Adipose tissue (tissue), 3 donors: ENCODE measurements around the gene RCCD1. TPM values are rescaled to one million over a fixed set of nuclear protein-coding genes. Genes with fewer than 3 reads are reported as not detected.
"Not testable (repeated sequence)": the region's sequence is repeated elsewhere in the genome, so short reads cannot be mapped to it uniquely, and the experiment has no call there.

Experiments used
- H3K27ac ChIP-seq: one replicate; pipeline ENCODE4 v1.5.1; 2013; ENCODE audit warnings: low read depth, low read length
- WGBS, 3 donors: extraction: QIAGEN DNeasy Blood & Tissue Kit; methylation state at CpG; one replicate each; pipeline ENCODE4 v1.1.7; 2013; 5-methylcytosine and 5-hydroxymethylcytosine counted together
- polyA plus RNA-seq, 3 donors: library from polyadenylated mRNA; stranded (reverse); fragments of 200-250 nt; gene quantifications; one replicate each; pipeline ENCODE4 v1.2.3, GENCODE V29; 2013
- donor health status: healthy with polysubstance abuse.
- donor health status: Bipolar disorder and iron deficiency.
- donor health status: healthy.

Gene RCCD1, protein sequence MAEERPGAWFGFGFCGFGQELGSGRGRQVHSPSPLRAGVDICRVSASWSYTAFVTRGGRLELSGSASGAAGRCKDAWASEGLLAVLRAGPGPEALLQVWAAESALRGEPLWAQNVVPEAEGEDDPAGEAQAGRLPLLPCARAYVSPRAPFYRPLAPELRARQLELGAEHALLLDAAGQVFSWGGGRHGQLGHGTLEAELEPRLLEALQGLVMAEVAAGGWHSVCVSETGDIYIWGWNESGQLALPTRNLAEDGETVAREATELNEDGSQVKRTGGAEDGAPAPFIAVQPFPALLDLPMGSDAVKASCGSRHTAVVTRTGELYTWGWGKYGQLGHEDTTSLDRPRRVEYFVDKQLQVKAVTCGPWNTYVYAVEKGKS
- 1 to 10 TPM; 4.8 to 7.9 (median 6.2) TPM for polyA plus RNA-seq

DNA sequence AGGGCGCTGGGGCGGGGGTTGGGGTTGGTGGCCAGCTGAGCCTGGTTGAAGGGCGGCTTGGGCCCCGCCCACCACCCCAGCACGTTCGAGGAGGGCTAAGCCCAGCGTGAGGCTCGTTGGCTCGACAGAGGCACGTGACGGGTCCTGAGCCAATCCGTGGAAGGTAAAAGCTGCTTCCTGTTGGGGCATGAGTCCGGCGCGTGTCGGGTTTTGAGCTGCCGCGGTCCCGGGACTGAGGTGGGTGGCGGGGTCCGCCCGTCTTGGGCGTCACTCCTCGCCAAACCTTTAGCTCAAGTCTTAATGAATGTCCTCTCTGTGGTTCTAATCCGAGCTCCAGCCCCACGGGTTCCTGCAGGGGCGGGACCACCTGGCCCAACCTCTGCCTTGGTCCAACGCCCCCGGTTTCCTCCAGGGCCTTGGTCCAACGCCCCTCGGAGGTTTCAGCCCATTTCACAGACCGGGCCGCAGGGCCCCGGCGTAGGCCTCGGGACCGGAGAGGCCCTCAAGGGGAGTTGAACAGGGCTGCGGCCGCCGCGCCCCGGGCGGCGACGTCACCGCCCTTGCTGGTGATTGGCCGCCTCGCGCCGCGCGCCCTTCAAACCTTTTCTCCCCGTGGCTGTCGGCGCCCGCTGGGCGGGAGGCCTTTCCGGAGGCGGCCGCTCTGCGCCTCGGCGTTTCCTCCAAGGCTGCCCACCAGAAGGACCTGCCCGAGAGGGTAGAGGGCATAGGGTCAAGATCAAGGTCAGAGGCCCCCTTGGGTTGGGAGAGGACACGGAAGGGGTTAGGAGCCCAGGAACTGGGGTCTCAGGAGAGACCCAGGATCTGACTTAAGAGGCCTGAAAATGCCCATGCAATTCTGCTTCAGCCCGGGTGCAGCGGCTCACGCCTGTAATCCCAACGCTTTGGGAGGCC is at the start of gene RCCD1:
RCCD1 (plus strand) TSS at position 173 of the 912 bp plus-strand sequence. CDS start 1,851 bp downstream, outside the sequence.
- 1 to 3% (median 3%) methylated on average over 66 to 69 of the region's 69 CpGs for WGBS, 3 donors
- no peak within 1 kb of the TSS for H3K27ac ChIP-seq

DNA sequence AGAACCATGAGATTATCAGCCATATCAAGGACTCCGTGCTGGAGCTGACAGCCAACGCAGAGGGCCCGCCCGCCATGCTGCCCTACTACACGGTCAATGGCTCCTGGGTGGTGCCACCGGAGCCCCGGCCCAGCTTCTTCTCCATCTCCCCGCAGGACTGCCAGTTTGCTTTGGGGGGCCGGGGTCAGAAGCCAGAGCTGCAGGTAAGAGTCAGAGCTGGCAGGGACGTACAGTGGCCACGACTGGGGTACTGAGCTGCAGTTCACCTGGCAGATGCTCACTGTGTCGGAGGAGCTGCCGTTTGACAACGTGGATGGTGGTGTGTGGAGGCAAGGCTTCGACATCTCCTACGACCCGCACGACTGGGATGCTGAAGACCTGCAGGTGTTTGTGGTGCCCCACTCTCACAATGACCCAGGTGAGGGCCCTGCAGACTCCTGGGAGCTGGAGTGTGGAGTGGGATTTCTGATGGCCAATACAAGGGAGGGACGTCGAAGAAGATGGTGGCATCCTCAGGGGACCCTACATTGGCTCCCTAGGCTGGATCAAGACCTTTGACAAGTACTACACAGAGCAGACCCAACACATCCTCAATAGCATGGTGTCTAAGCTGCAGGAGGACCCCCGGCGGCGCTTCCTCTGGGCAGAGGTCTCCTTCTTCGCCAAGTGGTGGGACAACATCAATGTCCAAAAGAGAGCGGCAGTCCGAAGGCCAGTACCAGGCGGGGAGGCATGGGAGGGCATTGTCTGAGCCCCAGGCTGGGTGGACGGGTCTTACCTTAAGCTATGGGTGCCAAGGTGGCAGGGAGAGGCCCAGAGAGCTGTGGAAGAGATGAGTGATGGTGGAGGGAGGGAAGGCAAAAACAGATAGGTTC is 49.1 kb upstream of the RCCD1 start:
- WGBS, 3 donors: 79 to 98% (median 96%) methylated on average over 28 of the region's 28 CpGs
- H3K27ac ChIP-seq: no peak overlapping the region

- 74 to 93% (median 92%) methylated on average over 11 of the region's 11 CpGs for WGBS, 3 donors
- no peak overlapping the region for H3K27ac ChIP-seq
These were observed 48.4 kb upstream of the RCCD1 start for GRCh38 chr15:90906181-90906849.

DNA sequence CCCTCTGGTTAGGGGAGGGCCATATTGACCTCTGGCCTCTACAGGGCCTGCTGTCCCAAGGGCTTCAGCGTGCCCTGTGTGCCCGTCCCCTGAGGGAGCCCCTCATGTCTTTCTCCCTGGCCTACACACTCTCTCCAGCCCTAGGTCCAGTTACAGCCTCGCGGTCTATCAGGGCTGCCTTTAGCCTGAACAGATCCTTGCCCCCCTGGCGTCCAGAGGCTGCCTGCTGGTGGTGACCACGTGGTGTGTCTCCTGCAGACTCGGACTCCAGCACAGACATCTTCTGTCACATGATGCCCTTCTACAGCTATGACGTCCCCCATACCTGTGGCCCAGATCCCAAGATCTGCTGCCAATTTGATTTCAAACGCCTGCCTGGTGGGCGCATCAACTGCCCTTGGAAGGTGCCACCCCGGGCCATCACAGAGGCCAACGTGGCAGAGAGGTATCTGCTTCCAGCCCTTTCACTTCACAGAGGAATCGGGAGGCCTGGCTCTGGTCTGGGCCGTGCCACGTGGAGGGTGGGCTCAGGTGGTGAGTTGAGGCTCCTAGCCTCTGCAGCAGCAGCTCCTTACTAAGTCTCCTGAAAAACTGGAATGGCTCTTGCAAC is 47.5 kb upstream of the RCCD1 start:
- WGBS, 3 donors: 76 to 89% (median 87%) methylated on average over 15 of the region's 15 CpGs
- no peak overlapping the region for H3K27ac ChIP-seq

DNA sequence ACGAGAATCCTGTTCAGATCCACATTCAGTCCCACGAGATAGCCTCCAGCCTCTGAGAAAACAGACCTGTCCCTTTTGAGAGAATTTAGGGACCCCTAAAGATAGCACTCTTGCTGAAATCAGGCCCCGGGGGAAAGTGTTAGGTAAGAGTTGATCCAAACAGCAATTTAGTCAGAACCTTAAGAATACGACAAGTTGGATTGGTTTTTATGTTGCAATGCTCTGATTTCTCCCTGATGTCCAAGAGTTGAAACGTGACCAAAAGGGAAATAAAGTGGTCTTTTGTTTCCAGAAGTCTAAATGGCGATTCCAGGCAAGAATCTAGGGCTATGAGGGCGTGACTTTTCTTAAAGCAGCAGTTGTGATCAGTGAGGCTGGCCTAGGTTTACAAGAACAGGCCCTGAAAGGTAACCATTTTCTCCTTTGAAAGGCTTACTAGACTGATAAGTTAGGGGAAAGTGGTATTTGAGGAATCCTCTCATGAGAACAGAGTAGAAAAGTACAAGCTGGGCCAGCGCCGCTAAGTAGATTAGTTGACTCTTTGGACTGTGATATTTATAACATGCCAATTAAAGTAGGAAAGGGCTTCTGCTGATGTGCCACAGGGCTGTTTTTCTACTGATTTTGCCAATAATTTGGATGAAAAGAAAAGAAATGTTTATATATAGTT is 46.7 kb upstream of the RCCD1 start:
- WGBS, 3 donors: 60 to 67% (median 61%) methylated on average over 9 of the region's 9 CpGs
- no peak overlapping the region for H3K27ac ChIP-seq

GRCh38 chr15:90909449-90909848 is 45.2 kb upstream of the RCCD1 start:
- WGBS, 3 donors: 80 to 87% (median 81%) methylated on average over 11 of the region's 11 CpGs
- H3K27ac ChIP-seq: not testable (repeated sequence)

DNA sequence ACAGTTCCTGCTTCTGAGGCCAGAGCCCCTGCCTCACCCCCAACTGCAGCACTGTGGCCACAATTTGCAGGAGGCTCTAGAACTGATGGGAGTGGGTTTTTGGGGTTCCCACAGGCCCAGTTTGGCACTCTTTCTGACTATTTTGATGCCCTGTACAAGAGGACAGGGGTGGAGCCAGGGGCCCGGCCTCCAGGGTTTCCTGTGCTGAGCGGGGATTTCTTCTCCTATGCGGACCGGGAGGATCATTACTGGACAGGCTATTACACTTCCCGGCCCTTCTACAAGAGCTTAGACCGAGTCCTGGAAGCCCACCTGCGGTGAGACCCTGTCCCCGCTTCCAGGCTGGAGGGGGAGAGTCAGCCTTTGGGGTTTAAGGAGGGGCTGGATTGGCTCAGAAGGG is 44.7 kb upstream of the RCCD1 start:
- WGBS, 3 donors: 89 to 96% (median 93%) methylated on average over 8 of the region's 8 CpGs

GRCh38 chr15:90910441-90911301 is 44.0 kb upstream of the RCCD1 start:
- WGBS, 3 donors: 93 to 96% (median 94%) methylated on average over 24 of the region's 24 CpGs
- H3K27ac ChIP-seq: no peak overlapping the region

More for the DNA sequence above, 44.7 kb upstream of the RCCD1 start:
- no peak overlapping the region for H3K27ac ChIP-seq

GRCh38 chr15:90911302-90911623 is 43.4 kb upstream of the RCCD1 start:
- H3K27ac ChIP-seq: no peak overlapping the region
- 88 to 93% (median 89%) methylated on average over 19 of the region's 19 CpGs for WGBS, 3 donors

DNA sequence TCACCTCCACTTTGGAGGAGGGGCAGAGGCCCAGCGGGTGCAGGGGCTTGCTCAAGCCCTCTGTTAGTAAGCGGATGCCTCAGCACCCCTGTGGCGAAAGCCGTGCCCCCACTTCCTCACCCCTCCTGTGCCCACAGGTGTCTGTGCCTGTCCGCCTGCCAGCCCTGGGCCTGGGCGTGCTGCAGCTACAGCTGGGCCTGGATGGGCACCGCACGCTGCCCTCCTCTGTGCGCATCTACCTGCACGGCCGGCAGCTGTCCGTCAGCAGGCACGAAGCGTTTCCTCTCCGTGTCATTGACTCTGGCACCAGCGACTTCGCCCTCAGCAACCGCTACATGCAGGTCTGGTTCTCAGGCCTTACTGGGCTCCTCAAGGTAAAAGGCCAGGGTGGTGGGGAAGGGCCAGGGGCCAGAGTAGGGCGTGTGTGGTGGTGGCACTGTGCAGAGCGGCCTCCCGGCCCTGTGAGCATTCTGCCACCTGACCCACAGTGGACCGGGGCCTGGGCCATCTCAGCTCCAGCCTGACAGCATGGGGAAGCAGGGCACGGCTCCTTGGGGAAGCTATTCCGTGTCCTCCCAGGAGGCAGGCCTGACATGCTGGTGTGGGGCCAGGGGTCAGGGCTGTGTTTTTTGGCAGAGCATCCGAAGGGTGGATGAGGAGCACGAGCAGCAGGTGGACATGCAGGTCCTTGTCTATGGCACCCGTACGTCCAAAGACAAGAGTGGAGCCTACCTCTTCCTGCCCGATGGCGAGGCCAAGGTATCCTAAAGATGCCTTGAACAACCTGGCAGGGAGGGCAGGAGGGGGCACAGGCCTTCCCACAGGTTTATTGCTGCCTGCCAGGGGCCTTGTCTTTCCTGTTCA is 42.5 kb upstream of the RCCD1 start:
- WGBS, 3 donors: 87 to 92% (median 88%) methylated on average over 30 of the region's 30 CpGs
- no peak overlapping the region for H3K27ac ChIP-seq

GRCh38 chr15:90912770-90913075 is 42.0 kb upstream of the RCCD1 start:
- WGBS, 3 donors: 88 to 93% (median 90%) methylated on average over 7 of the region's 7 CpGs
- H3K27ac ChIP-seq: no peak overlapping the region

DNA sequence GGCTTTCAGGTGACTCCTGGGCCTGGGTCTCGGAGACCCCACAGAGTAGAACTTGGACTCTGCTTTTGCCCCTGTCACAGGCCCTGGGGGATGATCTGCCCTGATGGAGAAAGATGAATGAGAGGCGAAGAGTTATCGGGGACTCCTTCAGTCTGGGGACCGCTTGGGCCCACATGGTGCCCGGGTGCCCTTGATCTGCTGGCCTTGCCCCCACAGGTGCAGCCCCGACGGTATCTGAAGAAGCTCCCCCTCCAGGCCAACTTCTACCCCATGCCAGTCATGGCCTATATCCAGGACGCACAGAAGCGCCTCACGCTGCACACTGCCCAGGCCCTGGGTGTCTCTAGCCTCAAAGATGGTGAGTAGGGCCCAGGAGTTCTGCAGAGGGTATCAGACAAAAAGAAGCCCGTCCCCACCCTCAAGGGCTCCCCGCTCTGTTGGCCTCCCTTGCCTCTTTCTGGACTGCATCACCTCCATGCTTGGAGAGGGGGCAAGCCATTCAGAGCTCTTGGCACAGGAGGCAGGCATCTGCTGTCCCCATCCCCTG is 41.2 kb upstream of the RCCD1 start:
- H3K27ac ChIP-seq: no peak overlapping the region

GRCh38 chr15:90914305-90915080 is 40.2 kb upstream of the RCCD1 start:
- 72 to 89% (median 80%) methylated on average over 22 of the region's 22 CpGs for WGBS, 3 donors
- H3K27ac ChIP-seq: no peak overlapping the region

More for the DNA sequence above, 41.2 kb upstream of the RCCD1 start:
- WGBS, 3 donors: 93 to 94% (median 93%) methylated on average over 12 of the region's 12 CpGs

DNA sequence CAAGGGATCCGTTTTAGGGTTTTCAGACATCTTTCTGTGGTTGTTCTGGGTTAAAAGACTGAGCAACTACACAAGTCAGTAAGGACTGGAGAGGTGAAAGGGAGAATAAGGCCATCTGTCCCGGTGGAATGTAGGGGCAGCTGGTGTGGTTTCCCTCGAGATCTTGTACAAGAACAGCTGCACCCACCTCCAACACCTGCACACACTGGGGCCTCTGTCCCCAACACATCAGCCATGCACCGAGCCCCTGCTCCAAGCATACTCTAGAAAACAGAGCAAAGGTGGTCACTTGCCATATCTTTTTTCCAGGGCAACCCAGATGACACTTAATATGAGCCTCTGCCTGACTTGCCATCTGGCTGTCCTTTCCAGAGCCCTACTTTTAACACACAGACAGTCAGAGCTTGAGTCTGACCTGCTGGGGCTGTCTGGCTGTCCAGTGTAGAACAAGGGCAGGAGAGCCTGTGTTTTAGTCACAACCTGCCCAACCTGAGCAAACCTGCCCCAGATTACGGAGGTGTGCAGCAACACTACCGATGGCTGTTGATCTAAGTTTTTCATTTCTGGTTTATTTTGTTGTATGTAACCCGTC is 39.4 kb upstream of the RCCD1 start:
- H3K27ac ChIP-seq: no peak overlapping the region
- WGBS, 3 donors: 65 to 74% (median 68%) methylated on average over 7 of the region's 7 CpGs
